Loucy (cell line): ENCODE data around the gene THOP1.

Experiments
- EZH2phosphoT487 ChIP-seq: fragments of 200-600 bp; IDR thresholded peaks from 2 replicates; pipeline ENCODE4 v1.6.1; 2018; ENCODE audit warnings: antibody characterized with exemption, mild to moderate bottlenecking, moderate library complexity, borderline replicate concordance
- TF ChIP-seq, protein P1 (sequence below): fragments of 200-600 bp; sonication (generic); conservative IDR thresholded peaks from 2 replicates; pipeline ENCODE4 v1.5.1; 2014; ENCODE audit warnings: mild to moderate bottlenecking, antibody characterized with exemption, low read length

GRCh38 chr19:2805991-2806649 lies 20.8 kb downstream of the THOP1 start:
- TF ChIP-seq, protein P1, sequence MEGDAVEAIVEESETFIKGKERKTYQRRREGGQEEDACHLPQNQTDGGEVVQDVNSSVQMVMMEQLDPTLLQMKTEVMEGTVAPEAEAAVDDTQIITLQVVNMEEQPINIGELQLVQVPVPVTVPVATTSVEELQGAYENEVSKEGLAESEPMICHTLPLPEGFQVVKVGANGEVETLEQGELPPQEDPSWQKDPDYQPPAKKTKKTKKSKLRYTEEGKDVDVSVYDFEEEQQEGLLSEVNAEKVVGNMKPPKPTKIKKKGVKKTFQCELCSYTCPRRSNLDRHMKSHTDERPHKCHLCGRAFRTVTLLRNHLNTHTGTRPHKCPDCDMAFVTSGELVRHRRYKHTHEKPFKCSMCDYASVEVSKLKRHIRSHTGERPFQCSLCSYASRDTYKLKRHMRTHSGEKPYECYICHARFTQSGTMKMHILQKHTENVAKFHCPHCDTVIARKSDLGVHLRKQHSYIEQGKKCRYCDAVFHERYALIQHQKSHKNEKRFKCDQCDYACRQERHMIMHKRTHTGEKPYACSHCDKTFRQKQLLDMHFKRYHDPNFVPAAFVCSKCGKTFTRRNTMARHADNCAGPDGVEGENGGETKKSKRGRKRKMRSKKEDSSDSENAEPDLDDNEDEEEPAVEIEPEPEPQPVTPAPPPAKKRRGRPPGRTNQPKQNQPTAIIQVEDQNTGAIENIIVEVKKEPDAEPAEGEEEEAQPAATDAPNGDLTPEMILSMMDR, result no peak
- no peak for TF ChIP-seq EZH2phosphoT487
